ENCODE results near the gene FGFR2. TPM values are rescaled to one million over a fixed set of nuclear protein-coding genes. Genes with fewer than 3 reads are reported as not detected.
A peak's percentile ranks its signal among the peaks of the same experiment; 100 is the strongest.

FGFR2 gene
- polyA plus RNA-seq, 1 experiment, result not detected

- Histone ChIP-seq H3K27me3 (ENCODE audit: control insufficient read depth, insufficient read depth, low read length) (no peaks in the 10 kb centered on the region), H3K4me3 (ENCODE audit: low read depth, low read length) (no peak overlapping the region), H3K9me3 (ENCODE audit: control insufficient read depth, insufficient read depth, low read length) (peaks cover 9% of the 10 kb centered on the region; the same call in 1 of the 2 replicates), H3K27ac (ENCODE audit: low read depth, low read length) (no peak overlapping the region)
- TF ChIP-seq, protein P1, sequence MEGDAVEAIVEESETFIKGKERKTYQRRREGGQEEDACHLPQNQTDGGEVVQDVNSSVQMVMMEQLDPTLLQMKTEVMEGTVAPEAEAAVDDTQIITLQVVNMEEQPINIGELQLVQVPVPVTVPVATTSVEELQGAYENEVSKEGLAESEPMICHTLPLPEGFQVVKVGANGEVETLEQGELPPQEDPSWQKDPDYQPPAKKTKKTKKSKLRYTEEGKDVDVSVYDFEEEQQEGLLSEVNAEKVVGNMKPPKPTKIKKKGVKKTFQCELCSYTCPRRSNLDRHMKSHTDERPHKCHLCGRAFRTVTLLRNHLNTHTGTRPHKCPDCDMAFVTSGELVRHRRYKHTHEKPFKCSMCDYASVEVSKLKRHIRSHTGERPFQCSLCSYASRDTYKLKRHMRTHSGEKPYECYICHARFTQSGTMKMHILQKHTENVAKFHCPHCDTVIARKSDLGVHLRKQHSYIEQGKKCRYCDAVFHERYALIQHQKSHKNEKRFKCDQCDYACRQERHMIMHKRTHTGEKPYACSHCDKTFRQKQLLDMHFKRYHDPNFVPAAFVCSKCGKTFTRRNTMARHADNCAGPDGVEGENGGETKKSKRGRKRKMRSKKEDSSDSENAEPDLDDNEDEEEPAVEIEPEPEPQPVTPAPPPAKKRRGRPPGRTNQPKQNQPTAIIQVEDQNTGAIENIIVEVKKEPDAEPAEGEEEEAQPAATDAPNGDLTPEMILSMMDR (IDR thresholded peaks at IDR 0.05; ENCODE audit: low read depth, low read length), result no peak
- no peak for DNase-seq (ENCODE audit: low read depth, low spot score)
- POLR2A ChIA-PET, result no interaction called here
- CTCF ChIA-PET, result interaction anchor here (0.9 kb wide), 1 partner anchor 662 kb away, joined by 3 read pairs; no protein-coding TSS in a partner anchor
Observed at GRCh38 chr10:121610798-121611323, 12.6 kb upstream of the FGFR2 start.

- ChIA-PET CTCF (interaction anchor here (1.4 kb wide), 1 partner anchor 215 kb away, joined by 3 read pairs; no protein-coding TSS in a partner anchor), POLR2A (no interaction called here)
- Histone ChIP-seq H3K9me3 (ENCODE audit: control insufficient read depth, insufficient read depth, low read length) (peaks cover 9% of the 10 kb centered on the region; the same call in 1 of the 2 replicates), H3K27me3 (ENCODE audit: control insufficient read depth, insufficient read depth, low read length) (no peaks in the 10 kb centered on the region), H3K27ac (ENCODE audit: low read depth, low read length) (no peak overlapping the region), H3K4me3 (ENCODE audit: low read depth, low read length) (no peak overlapping the region)
- DNase-seq (ENCODE audit: low read depth, low spot score), result no peak
- TF ChIP-seq, protein P1 (IDR thresholded peaks at IDR 0.05; ENCODE audit: low read depth, low read length), result no peak
Observed at GRCh38 chr10:121609426-121610380, 11.5 kb upstream of the FGFR2 start.

- Histone ChIP-seq H3K27ac (ENCODE audit: low read depth, low read length) (no peak overlapping the region), H3K4me3 (ENCODE audit: low read depth, low read length) (no peak overlapping the region), H3K9me3 (ENCODE audit: control insufficient read depth, insufficient read depth, low read length) (peaks cover 9% of the 10 kb centered on the region; the same call in 1 of the 2 replicates), H3K27me3 (ENCODE audit: control insufficient read depth, insufficient read depth, low read length) (no peaks in the 10 kb centered on the region)
- POLR2A ChIA-PET, result no interaction called here
- TF ChIP-seq, protein P1 (IDR thresholded peaks at IDR 0.05; ENCODE audit: low read depth, low read length), result peak; percentile 28; the same call in 1 of the 2 replicates
- no peak for DNase-seq (ENCODE audit: low read depth, low spot score)
- CTCF ChIA-PET, result interaction anchor here (0.7 to 1.4 kb wide), 3 partner anchors 216 to 1014 kb away, joined by 3 to 5 read pairs (median 3); no protein-coding TSS in a partner anchor
Observed at GRCh38 chr10:121608469-121609190, 10.4 kb upstream of the FGFR2 start.

DNA sequence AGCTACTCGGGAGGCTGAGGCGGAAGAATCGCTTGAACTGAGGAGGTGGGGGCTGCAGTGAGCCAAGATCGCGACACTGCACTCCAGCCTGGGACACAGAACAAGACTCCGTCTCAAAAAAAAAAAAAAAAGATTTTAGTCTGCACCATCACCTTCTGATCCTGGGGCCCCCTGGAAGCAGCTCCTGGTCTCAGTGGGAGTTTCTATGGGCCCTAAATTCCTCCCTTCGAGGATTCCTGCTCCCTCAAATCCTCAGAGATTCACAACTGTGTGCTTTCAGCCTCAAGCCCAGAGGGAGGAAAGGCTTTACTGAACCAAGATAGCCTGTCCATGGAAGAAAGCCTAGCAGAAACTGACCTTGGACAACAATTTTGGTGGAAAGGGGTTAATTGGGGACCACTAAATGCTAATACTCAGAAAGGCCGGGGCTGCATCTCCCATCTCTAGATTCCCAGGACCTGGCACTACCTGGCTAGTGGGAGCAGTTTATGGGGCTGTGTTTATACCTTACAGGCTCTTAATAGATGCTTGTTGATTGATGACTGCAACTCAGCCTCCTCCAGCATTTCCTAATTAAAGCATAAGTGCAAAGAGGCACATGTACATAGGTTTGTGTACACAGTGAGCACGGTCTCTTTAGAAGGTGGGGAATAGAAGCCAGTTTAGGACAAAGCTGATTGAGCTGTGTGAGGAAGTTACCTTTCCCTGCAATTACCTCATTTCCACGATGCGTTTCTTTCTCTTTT lies 9.2 kb upstream of the FGFR2 start:
- Histone ChIP-seq H3K4me3 (ENCODE audit: low read depth, low read length) (no peak overlapping the region), H3K27me3 (ENCODE audit: control insufficient read depth, insufficient read depth, low read length) (no peaks in the 10 kb centered on the region), H3K27ac (ENCODE audit: low read depth, low read length) (no peak overlapping the region), H3K9me3 (ENCODE audit: control insufficient read depth, insufficient read depth, low read length) (peaks cover 4% of the 10 kb centered on the region; the same call in 1 of the 2 replicates)
- CTCF ChIA-PET, result interaction anchor here (0.7 kb wide), 2 partner anchors 661 to 1013 kb away, joined by 3 to 5 read pairs; no protein-coding TSS in a partner anchor
- POLR2A ChIA-PET, result no interaction called here
- no peak for DNase-seq (ENCODE audit: low read depth, low spot score)
- TF ChIP-seq, protein P1 (IDR thresholded peaks at IDR 0.05; ENCODE audit: low read depth, low read length), result no peak
